Vagina (tissue), 2 donors: ENCODE results near the gene MYRIP. TPM values are rescaled to one million over a fixed set of nuclear protein-coding genes. Genes with fewer than 3 reads are reported as not detected.

Source experiments
- DNase-seq, 2 donors: peaks; one replicate each; pipeline ENCODE4 v3.0.0-alpha.2; 2017; ENCODE audit errors: extremely low spot score in 2 of 2
- H3K27ac ChIP-seq: fragments of 200-600 bp; sonication (generic); one replicate; pipeline ENCODE4 v1.5.1; 2019
- H3K27me3 ChIP-seq: fragments of 200-600 bp; sonication (generic); one replicate; pipeline ENCODE4 v1.5.1; 2019
- H3K36me3 ChIP-seq, 2 donors: fragments of 200-600 bp; sonication (generic); one replicate each; pipeline ENCODE4 v1.5.1; 2017 to 2019
- H3K4me1 ChIP-seq: fragments of 200-600 bp; sonication (generic); one replicate; pipeline ENCODE4 v1.5.1; 2019
- H3K4me3 ChIP-seq, 2 donors: fragments of 200-600 bp; sonication (generic); 1 replicate in 1 of 2; 2 replicates in 1 of 2; pipeline ENCODE4 v1.5.1; 2016 to 2019
- H3K9me3 ChIP-seq: fragments of 200-600 bp; sonication (generic); one replicate; pipeline ENCODE4 v1.5.1; 2019
- POLR2A ChIP-seq, 2 donors: fragments of 450-650 bp; IDR thresholded peaks; one replicate each; pipeline ENCODE4 v1.6.1; 2017; ENCODE audit warnings: antibody characterized with exemption in 2 of 2, mild to moderate bottlenecking in 2 of 2, moderate library complexity in 2 of 2
- POLR2AphosphoS5 ChIP-seq, 2 donors: sonication (generic); formaldehyde crosslinking; IDR thresholded peaks; one replicate each; pipeline ENCODE4 v1.9.0; 2017; ENCODE audit warnings: antibody characterized with exemption in 2 of 2, mild to moderate bottlenecking in 2 of 2, low read depth in 1 of 2; ENCODE audit not compliant: insufficient read depth in 1 of 2
- intact Hi-C: fragments of 100-400 bp; cut with DNase I; formaldehyde crosslinking; loops from one replicate; pipeline ENCODE4 v1.15.1; 2023
- total RNA-seq: library from RNA; depleted of rRNA; stranded (reverse); fragments of >200 nt; gene quantifications from one replicate; pipeline ENCODE4 v1.2.3, GENCODE V29; 2016
- TF ChIP-seq, protein P1 (sequence below), 3 experiments: fragments of 450-650 bp in 2 of 3; fragments of 200-600 bp in 1 of 3; sonication (generic) in 1 of 3; IDR thresholded peaks; one replicate each; pipeline ENCODE4 v1.5.1; 2017 to 2019; ENCODE audit warnings: antibody characterized with exemption in 3 of 3, mild to moderate bottlenecking in 2 of 3, moderate library complexity in 2 of 3

MYRIP gene
- total RNA-seq, 1 donor from 2014 or later: 7.4 TPM

DNA sequence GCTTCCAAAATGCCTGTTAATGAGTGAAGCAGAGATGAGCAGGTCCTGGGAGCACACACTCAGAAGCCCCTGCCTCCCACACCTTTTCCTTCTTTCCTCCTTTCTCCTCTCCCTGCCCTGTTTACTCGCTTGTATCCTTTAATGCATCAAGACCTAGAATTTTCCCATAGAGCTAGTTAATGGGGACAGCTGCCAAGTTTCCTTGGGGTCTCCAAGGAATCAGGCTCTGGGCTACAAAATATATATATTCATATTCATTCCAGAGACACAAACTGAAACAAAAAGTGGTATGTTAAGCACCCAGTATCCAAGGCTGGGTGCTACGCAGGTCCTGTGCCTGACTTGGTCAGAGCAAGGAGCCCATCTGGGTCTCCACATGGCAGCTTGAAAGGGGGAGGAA, 235.6 kb downstream of the MYRIP start:
- Histone ChIP-seq H3K9me3 (no peaks in the 10 kb centered on the region), H3K27ac (no peak overlapping the region), H3K27me3 (no peaks in the 10 kb centered on the region), H3K4me3 (no peak overlapping the region), H3K36me3 (no peaks in the 10 kb centered on the region), H3K4me1 (no peaks in the 10 kb centered on the region)
- intact Hi-C loops: no loop called here
- TF ChIP-seq POLR2A (IDR thresholded peaks at IDR 0.05) (no peak), POLR2AphosphoS5 (IDR thresholded peaks at IDR 0.05; ENCODE audit: insufficient read depth in 1 of 2, low read depth in 1 of 2) (no peak)
- TF ChIP-seq, protein P1, sequence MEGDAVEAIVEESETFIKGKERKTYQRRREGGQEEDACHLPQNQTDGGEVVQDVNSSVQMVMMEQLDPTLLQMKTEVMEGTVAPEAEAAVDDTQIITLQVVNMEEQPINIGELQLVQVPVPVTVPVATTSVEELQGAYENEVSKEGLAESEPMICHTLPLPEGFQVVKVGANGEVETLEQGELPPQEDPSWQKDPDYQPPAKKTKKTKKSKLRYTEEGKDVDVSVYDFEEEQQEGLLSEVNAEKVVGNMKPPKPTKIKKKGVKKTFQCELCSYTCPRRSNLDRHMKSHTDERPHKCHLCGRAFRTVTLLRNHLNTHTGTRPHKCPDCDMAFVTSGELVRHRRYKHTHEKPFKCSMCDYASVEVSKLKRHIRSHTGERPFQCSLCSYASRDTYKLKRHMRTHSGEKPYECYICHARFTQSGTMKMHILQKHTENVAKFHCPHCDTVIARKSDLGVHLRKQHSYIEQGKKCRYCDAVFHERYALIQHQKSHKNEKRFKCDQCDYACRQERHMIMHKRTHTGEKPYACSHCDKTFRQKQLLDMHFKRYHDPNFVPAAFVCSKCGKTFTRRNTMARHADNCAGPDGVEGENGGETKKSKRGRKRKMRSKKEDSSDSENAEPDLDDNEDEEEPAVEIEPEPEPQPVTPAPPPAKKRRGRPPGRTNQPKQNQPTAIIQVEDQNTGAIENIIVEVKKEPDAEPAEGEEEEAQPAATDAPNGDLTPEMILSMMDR (IDR thresholded peaks at IDR 0.05): no peak
- DNase-seq: no peak

DNA sequence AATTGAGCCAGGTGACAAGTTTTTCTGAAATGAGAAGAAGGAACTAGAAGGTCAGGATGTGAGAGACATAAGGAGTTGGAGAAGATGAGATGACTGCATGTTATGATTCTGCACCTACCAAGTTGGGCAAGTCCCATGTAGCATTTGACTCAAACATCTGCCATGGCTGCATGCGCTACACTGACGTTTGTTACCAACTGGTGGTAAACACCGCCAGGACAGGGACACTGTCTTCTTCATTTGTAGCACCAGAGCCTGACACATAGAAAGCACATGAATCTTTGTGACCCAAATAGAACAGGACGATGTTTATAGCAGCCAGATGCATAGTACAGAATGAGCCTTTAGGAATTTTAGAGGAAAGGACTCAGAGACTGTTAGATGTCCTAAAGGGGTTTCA, 236.7 kb downstream of the MYRIP start:
- TF ChIP-seq POLR2AphosphoS5 (IDR thresholded peaks at IDR 0.05; ENCODE audit: insufficient read depth in 1 of 2, low read depth in 1 of 2): no peak
- TF ChIP-seq, protein P1 (IDR thresholded peaks at IDR 0.05): no peak
- TF ChIP-seq POLR2A (IDR thresholded peaks at IDR 0.05): no peak
- no peak for DNase-seq
- Histone ChIP-seq H3K27ac (no peak overlapping the region), H3K4me1 (no peaks in the 10 kb centered on the region), H3K27me3 (no peaks in the 10 kb centered on the region), H3K9me3 (no peaks in the 10 kb centered on the region), H3K4me3 (no peak overlapping the region), H3K36me3 (no peaks in the 10 kb centered on the region)
- intact Hi-C loops: no loop called here

DNA sequence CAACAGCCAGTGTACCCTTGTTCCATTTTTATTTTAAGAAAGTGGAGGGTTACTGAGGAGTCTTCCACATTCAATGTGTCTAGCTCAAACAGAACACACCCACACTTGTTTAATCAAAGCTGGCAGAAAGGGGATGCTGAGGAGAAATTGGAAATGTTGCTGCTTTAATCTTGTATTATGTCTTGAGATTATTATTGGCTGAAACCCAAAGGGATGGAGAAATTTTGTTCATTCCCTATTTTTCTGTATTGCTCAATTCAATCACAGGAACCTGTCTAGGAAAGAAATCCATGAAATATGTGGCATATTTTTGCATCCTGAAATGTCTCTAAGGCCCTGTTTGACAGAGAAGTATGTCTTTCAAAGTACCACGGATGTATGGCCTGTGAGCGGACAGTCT, 238.0 kb downstream of the MYRIP start:
- no peaks in the 10 kb centered on the region for H3K9me3 ChIP-seq
- TF ChIP-seq, protein P1 (IDR thresholded peaks at IDR 0.05): no peak
- TF ChIP-seq POLR2A (IDR thresholded peaks at IDR 0.05): no peak
- intact Hi-C loops: no loop called here
- H3K27me3 ChIP-seq: no peaks in the 10 kb centered on the region
- DNase-seq: no peak
- no peak overlapping the region for H3K27ac ChIP-seq
- H3K36me3 ChIP-seq: no peaks in the 10 kb centered on the region
- no peaks in the 10 kb centered on the region for H3K4me1 ChIP-seq
- H3K4me3 ChIP-seq: no peak overlapping the region

DNA sequence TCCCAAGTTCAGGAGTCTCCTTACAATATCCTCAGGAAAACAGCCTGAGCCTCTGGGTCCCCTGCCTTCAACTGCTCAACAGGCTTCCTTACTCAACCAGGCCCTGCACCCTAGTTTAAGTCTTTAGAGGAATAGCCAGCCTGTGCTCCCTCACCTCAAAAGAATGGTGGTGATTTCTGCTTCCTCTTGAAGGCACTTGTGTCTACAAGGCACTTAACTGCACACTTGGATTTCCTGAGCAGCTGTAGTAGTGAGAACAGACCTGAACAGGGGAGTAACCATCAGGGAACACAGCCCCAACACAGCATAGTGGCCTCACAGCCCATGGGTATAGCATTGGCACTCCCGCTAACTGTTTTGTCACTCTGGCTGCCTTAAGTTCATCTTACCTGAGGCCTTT, 244.3 kb downstream of the MYRIP start:
- intact Hi-C loops: no loop called here
- no peaks in the 10 kb centered on the region for H3K4me1 ChIP-seq
- H3K9me3 ChIP-seq: no peaks in the 10 kb centered on the region
- no peak overlapping the region for H3K4me3 ChIP-seq
- H3K27ac ChIP-seq: no peak overlapping the region
- no peak for TF ChIP-seq POLR2A (IDR thresholded peaks at IDR 0.05)
- TF ChIP-seq POLR2AphosphoS5 (IDR thresholded peaks at IDR 0.05; ENCODE audit: insufficient read depth in 1 of 2, low read depth in 1 of 2): no peak
- TF ChIP-seq, protein P1 (IDR thresholded peaks at IDR 0.05): no peak
- H3K36me3 ChIP-seq: no peaks in the 10 kb centered on the region
- H3K27me3 ChIP-seq: no peaks in the 10 kb centered on the region
- DNase-seq: no peak

DNA sequence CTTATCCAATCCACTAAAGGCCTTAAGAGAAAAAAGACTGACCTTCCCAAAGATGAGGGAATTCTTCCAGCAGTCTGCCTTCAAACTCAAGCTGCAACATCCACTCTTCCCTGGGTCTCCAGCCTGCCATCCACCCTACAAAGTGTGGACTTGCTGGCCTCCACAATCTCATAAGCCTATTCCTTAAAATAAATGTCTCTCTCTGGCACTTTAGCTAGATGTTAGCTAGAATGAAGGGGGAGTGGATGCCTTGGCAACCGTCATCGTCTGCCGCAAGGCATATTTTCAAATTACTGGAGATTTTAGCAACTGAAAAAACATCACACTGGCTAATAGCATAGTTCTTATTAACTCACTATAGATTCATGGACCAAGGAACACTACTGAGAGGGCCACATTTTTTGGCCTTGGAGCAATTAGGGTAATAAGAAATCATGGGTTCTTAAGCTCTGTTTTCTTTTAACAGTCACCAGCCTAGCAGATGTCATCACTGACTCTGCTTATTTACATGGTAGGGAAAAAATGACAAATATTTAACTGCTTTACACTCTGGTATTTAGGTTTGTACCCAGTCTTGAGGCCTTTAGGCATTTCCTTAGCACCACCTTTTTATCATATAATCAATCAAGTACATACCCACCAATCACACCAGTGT, 245.3 kb downstream of the MYRIP start:
- Histone ChIP-seq H3K4me1 (no peaks in the 10 kb centered on the region), H3K36me3 (no peaks in the 10 kb centered on the region), H3K27ac (no peak overlapping the region), H3K27me3 (no peaks in the 10 kb centered on the region), H3K9me3 (no peaks in the 10 kb centered on the region), H3K4me3 (no peak overlapping the region)
- TF ChIP-seq POLR2A (IDR thresholded peaks at IDR 0.05) (no peak), POLR2AphosphoS5 (IDR thresholded peaks at IDR 0.05; ENCODE audit: insufficient read depth in 1 of 2, low read depth in 1 of 2) (no peak)
- TF ChIP-seq, protein P1 (IDR thresholded peaks at IDR 0.05): no peak
- intact Hi-C loops: no loop called here
- no peak for DNase-seq
